GM10248 (cell line): ENCODE measurements around the gene PAXX.

ENCODE experiments used
- CTCF ChIA-PET: fragments of 300-600 bp; sonication (Branson Sonifier 250); formaldehyde crosslinking; extraction: SDS; loops from one replicate; lab custom pipeline; 2021; ENCODE audit warnings: antibody characterized with exemption; lab: Yijun Ruan, JAX
- POLR2A ChIA-PET: fragments of 350-650 bp; sonication (Branson Sonifier 250); formaldehyde crosslinking; extraction: SDS; loops from one replicate; lab custom pipeline; 2020; ENCODE audit warnings: antibody characterized with exemption; lab: Yijun Ruan, JAX
- DNase-seq: peaks from one replicate; pipeline ENCODE4 v3.0.0; 2012; ENCODE audit errors: extremely low spot score
- TF ChIP-seq, protein P1 (sequence below): IDR thresholded peaks from 2 replicates; pipeline ENCODE4 v1.5.1; 2012; ENCODE audit warnings: mild to moderate bottlenecking, low read depth; ENCODE audit errors: extremely low read depth, missing control alignments, control extremely low read depth

The PAXX gene

GRCh38 chr9:136984464-136985026 lies 7.7 kb upstream of the PAXX start:
- ChIA-PET POLR2A (no interaction called here), CTCF (no interaction called here)
- DNase-seq: no peak
- TF ChIP-seq, protein P1, sequence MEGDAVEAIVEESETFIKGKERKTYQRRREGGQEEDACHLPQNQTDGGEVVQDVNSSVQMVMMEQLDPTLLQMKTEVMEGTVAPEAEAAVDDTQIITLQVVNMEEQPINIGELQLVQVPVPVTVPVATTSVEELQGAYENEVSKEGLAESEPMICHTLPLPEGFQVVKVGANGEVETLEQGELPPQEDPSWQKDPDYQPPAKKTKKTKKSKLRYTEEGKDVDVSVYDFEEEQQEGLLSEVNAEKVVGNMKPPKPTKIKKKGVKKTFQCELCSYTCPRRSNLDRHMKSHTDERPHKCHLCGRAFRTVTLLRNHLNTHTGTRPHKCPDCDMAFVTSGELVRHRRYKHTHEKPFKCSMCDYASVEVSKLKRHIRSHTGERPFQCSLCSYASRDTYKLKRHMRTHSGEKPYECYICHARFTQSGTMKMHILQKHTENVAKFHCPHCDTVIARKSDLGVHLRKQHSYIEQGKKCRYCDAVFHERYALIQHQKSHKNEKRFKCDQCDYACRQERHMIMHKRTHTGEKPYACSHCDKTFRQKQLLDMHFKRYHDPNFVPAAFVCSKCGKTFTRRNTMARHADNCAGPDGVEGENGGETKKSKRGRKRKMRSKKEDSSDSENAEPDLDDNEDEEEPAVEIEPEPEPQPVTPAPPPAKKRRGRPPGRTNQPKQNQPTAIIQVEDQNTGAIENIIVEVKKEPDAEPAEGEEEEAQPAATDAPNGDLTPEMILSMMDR: no peak

DNA sequence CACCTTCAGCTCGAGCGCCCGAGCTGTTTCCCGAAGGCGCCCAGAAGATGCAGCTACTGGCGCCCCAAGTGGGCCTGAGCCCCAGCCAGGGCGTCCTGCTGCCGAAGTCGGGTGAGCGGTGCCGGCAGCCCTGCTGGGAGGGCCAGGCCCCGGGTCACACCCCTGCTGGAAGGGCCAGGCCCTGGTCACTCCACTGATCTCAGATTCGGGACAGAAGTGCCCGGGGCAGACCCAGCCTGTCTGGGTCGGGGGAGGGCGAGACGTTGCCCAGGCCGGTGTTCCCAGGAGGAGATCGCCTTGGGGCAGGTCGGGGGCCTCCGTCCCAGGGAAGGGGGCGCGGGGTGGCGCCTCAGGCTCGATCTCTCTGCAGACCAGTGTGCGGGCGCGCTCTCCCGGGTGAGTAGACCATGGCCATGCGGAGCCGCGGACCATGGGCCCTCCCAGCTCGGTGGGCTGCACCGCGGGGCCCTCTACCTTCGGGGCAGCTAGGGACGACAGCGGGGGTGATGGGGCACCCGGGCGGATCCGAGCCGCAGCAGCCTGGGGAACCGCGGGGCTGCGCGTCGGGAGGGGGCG lies 7.1 kb upstream of the PAXX start:
- ChIA-PET POLR2A (no interaction called here), CTCF (no interaction called here)
- TF ChIP-seq, protein P1: no peak
- no peak for DNase-seq

DNA sequence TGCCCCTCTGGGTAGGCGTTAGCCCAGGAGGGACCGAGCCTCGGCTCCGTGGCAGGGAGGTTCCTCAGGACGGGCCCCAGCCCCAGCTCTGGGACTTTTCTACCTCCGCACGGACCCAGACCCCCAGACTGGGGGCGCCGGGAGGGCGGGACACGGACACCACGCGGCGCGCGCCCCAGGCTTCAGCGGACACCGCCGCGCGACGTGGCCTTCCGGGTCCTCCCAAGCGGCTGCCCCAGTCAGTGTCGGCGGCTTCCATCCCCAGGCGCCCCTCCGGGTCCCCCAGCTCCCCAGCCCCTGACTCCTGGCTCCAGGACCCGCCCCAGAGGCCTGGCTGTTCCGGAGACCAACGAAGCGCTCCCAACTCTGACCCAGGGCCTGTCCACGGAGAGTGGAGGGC lies 6.4 kb upstream of the PAXX start:
- TF ChIP-seq, protein P1: no peak
- ChIA-PET POLR2A (no interaction called here), CTCF (interaction anchor here (1.2 to 1.3 kb wide), 2 partner anchors 43 to 50 kb away, joined by 3 to 5 read pairs; no protein-coding TSS in a partner anchor)
- no peak for DNase-seq

GRCh38 chr9:136988872-136989271 lies 3.4 kb upstream of the PAXX start:
- no peak for DNase-seq
- TF ChIP-seq, protein P1: no peak
- POLR2A ChIA-PET: no interaction called here
- CTCF ChIA-PET: interaction anchor here (1.2 to 2.4 kb wide), 7 partner anchors 11 to 75 kb away, joined by 3 to 9 read pairs (median 6); partner anchors contain the start of gene NPDC1

DNA sequence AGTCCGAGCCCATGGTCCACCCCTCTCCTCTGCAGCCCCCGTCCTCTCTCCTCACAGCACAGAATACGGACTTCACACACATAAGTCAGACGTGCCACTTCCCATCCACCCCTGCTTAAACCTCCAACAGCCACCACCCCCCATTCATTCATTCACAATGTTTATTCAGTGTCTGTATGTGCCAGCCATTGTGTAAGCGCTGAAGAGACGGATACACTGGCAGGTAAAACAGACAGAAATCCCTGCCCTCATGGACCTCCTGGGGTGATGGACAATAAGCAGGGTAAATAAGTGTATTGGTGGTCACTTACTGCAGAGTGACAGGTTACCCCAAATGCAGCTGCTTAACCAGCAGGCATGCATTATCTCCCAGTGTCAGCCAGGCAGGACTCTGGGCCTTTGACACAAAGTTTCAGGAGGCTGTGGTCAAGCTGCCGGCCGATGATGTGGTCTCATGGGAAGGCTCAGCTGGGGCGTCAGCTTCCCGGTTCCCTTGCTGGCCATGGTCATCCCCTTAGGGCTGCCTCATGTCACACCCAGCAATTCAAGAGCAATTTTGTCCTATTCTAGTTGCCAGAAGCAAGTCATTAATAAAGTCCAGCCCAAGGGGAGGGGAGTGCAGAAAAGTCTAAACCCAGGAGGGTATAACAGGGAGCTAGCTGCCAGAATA lies 1.8 kb upstream of the PAXX start:
- ChIA-PET CTCF (interaction anchor here (1.0 to 3.5 kb wide), 3 partner anchors 39 to 56 kb away, joined by 3 to 16 read pairs (median 7); partner anchors contain the start of gene NPDC1), POLR2A (no interaction called here)
- TF ChIP-seq, protein P1: no peak
- no peak for DNase-seq

- TF ChIP-seq, protein P1: no peak
- CTCF ChIA-PET: interaction anchor here (0.9 to 3.5 kb wide), 11 partner anchors 11 to 244 kb away, joined by 3 to 18 read pairs (median 3); partner anchors contain the start of genes ABCA2, AJM1 and NPDC1
- no peak for DNase-seq
- POLR2A ChIA-PET: interaction anchor here (0.6 to 1.1 kb wide), 3 partner anchors 8 to 249 kb away, joined by 3 to 4 read pairs (median 3); no protein-coding TSS in a partner anchor
Observed at GRCh38 chr9:136992819-136993369, 672 bp downstream of the PAXX start.
